ENCODE measurements around the gene ALOX5.

Gene ALOX5

GRCh38 chr10:45425621-45426563 is 51.9 kb downstream of the ALOX5 start:
- TF ChIP-seq FOXP2 (optimal IDR thresholded peaks at IDR 0.05; ENCODE audit: borderline replicate concordance, extremely low read depth, extremely low read length, insufficient read depth): no peak
- no peak for TF ChIP-seq TAF1 (IDR thresholded peaks at IDR 0.05; ENCODE audit: borderline replicate concordance, insufficient read depth, low read length)
- TF ChIP-seq, protein P1, sequence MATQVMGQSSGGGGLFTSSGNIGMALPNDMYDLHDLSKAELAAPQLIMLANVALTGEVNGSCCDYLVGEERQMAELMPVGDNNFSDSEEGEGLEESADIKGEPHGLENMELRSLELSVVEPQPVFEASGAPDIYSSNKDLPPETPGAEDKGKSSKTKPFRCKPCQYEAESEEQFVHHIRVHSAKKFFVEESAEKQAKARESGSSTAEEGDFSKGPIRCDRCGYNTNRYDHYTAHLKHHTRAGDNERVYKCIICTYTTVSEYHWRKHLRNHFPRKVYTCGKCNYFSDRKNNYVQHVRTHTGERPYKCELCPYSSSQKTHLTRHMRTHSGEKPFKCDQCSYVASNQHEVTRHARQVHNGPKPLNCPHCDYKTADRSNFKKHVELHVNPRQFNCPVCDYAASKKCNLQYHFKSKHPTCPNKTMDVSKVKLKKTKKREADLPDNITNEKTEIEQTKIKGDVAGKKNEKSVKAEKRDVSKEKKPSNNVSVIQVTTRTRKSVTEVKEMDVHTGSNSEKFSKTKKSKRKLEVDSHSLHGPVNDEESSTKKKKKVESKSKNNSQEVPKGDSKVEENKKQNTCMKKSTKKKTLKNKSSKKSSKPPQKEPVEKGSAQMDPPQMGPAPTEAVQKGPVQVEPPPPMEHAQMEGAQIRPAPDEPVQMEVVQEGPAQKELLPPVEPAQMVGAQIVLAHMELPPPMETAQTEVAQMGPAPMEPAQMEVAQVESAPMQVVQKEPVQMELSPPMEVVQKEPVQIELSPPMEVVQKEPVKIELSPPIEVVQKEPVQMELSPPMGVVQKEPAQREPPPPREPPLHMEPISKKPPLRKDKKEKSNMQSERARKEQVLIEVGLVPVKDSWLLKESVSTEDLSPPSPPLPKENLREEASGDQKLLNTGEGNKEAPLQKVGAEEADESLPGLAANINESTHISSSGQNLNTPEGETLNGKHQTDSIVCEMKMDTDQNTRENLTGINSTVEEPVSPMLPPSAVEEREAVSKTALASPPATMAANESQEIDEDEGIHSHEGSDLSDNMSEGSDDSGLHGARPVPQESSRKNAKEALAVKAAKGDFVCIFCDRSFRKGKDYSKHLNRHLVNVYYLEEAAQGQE (IDR thresholded peaks at IDR 0.05; ENCODE audit: insufficient read depth in 1 of 2, low read depth in 2 of 2, low read length in 2 of 2): no peak
- TF ChIP-seq SIN3A (IDR thresholded peaks at IDR 0.05; ENCODE audit: borderline replicate concordance, insufficient read depth, low read length): no peak
- TF ChIP-seq POLR2AphosphoS5 (IDR thresholded peaks at IDR 0.05; ENCODE audit: low read depth, low read length): no peak

DNA sequence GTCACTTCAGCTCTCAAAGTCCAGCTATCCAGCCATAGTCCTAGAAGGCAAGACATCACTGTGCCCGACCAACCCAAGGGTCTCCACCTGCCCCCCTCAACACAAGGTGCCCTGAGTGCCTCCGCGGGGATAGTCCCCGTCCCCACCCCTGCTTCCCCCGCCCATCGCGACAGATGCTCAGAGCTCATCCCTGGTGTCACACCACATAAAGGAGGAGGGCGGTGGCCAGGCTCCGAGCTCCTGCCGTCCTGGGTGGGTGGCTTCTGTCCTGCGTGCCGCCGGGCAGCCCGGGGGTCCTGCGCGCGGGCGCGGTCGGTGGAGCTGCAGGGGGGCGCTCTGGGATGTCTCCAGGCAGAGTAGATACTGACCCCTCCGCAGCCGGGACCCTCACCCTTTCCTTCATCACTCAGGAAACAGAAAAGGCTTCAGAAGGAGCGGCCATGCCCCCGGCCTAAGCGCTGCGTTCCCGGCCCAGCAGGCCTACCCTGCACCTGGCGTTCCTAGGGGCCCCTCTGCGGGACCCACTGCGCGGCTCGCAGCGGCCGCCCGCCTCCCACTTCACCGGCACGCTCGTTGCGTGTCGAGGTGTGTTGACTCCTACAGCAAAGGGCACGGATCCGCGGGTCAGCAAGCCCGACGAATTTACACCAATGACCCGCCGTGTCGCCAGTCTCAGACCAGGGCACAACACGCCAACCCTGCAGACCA is 53.4 kb downstream of the ALOX5 start:
- TF ChIP-seq, protein P1 (IDR thresholded peaks at IDR 0.05; ENCODE audit: insufficient read depth in 1 of 2, low read depth in 2 of 2, low read length in 2 of 2): no peak
- TF ChIP-seq SIN3A (IDR thresholded peaks at IDR 0.05; ENCODE audit: borderline replicate concordance, insufficient read depth, low read length) (no peak), POLR2AphosphoS5 (IDR thresholded peaks at IDR 0.05; ENCODE audit: low read depth, low read length) (no peak), FOXP2 (optimal IDR thresholded peaks at IDR 0.05; ENCODE audit: borderline replicate concordance, extremely low read depth, extremely low read length, insufficient read depth) (no peak), TAF1 (IDR thresholded peaks at IDR 0.05; ENCODE audit: borderline replicate concordance, insufficient read depth, low read length) (no peak)

- TF ChIP-seq FOXP2 (optimal IDR thresholded peaks at IDR 0.05; ENCODE audit: borderline replicate concordance, extremely low read depth, extremely low read length, insufficient read depth): no peak
- TF ChIP-seq POLR2AphosphoS5 (IDR thresholded peaks at IDR 0.05; ENCODE audit: low read depth, low read length): no peak
- no peak for TF ChIP-seq TAF1 (IDR thresholded peaks at IDR 0.05; ENCODE audit: borderline replicate concordance, insufficient read depth, low read length)
- no peak for TF ChIP-seq SIN3A (IDR thresholded peaks at IDR 0.05; ENCODE audit: borderline replicate concordance, insufficient read depth, low read length)
- TF ChIP-seq, protein P1 (IDR thresholded peaks at IDR 0.05; ENCODE audit: insufficient read depth in 1 of 2, low read depth in 2 of 2, low read length in 2 of 2): no peak
Measured at GRCh38 chr10:45427970-45428366, 54.0 kb downstream of the ALOX5 start.

- TF ChIP-seq FOXP2 (optimal IDR thresholded peaks at IDR 0.05; ENCODE audit: borderline replicate concordance, extremely low read depth, extremely low read length, insufficient read depth): no peak
- TF ChIP-seq, protein P1 (IDR thresholded peaks at IDR 0.05; ENCODE audit: insufficient read depth in 1 of 2, low read depth in 2 of 2, low read length in 2 of 2): no peak
- TF ChIP-seq SIN3A (IDR thresholded peaks at IDR 0.05; ENCODE audit: borderline replicate concordance, insufficient read depth, low read length): no peak
- TF ChIP-seq POLR2AphosphoS5 (IDR thresholded peaks at IDR 0.05; ENCODE audit: low read depth, low read length): no peak
- no peak for TF ChIP-seq TAF1 (IDR thresholded peaks at IDR 0.05; ENCODE audit: borderline replicate concordance, insufficient read depth, low read length)
Measured at GRCh38 chr10:45428611-45429510, 54.8 kb downstream of the ALOX5 start.
